Measurements from ENCODE around the gene MALAT1. TPM values are rescaled to one million over a fixed set of nuclear protein-coding genes. Genes with fewer than 3 reads are reported as not detected.

The MALAT1 gene
- total and polyA plus RNA-seq, 2 donors (not counting 1 experiment from before 2014, with no cell fraction given), result 646 to 32,417 TPM

GRCh38 chr11:65529475-65530156 lies 30.8 kb downstream of the MALAT1 start:
- Histone ChIP-seq H4K20me1 (ENCODE audit: control insufficient read depth, insufficient read depth, low read length, poor library complexity, severe bottlenecking) (peaks cover 25% of the 10 kb centered on the region), H3K9me3 (ENCODE audit: control extremely low read depth in 1 of 3, control insufficient read depth in 2 of 3, insufficient read depth in 1 of 3, low read length in 2 of 3) (no peaks in the 10 kb centered on the region), H3K79me2 (ENCODE audit: control insufficient read depth, insufficient read depth, low read length) (peaks cover 37% of the 10 kb centered on the region), H3K27ac (ENCODE audit: low read length in 2 of 2) (no peak overlapping the region), H3K4me3 (ENCODE audit: control extremely low read depth in 1 of 5, extremely low read depth in 1 of 5, insufficient read depth in 1 of 5, low read depth in 2 of 5, low read length in 4 of 5) (no peak overlapping the region), H3K4me2 (replicated peaks; ENCODE audit: low read depth, low read length, poor library complexity, severe bottlenecking) (no peak overlapping the region), H3K36me3 (replicated peaks in 1 of 2; ENCODE audit: control extremely low read depth in 1 of 2, control insufficient read depth in 1 of 2, extremely low read depth in 1 of 2, insufficient read depth in 2 of 2, low read length in 1 of 2) (peaks cover 0 to 51% of the 10 kb centered on the region in 2 experiments), H3K27me3 (replicated peaks in 1 of 4; ENCODE audit: control extremely low read depth in 1 of 4, control insufficient read depth in 3 of 4, insufficient read depth in 4 of 4, low read length in 3 of 4) (no peaks in the 10 kb centered on the region), H3K9ac (ENCODE audit: low read length) (no peak overlapping the region), H3K4me1 (ENCODE audit: control insufficient read depth in 2 of 2, insufficient read depth in 2 of 2, low read length in 2 of 2) (peaks cover 12 to 13% of the 10 kb centered on the region in 2 donors), H2AFZ (ENCODE audit: insufficient read depth, low read depth, low read length, poor library complexity, severe bottlenecking) (no peak overlapping the region)
- POLR2A ChIA-PET, result interaction anchor here (0.6 kb wide), 1 partner anchor 22 kb away, joined by 6 read pairs; no protein-coding TSS in a partner anchor
- TF ChIP-seq EZH2 (IDR thresholded peaks at IDR 0.05; ENCODE audit: borderline replicate concordance, insufficient read depth, low read depth, low read length, poor library complexity, severe bottlenecking), result no peak
- no peak for TF ChIP-seq CTCF (IDR thresholded peaks at IDR 0.05)
- peaks cover 16% of the 10 kb centered on the region for H3K4me1 Mint-ChIP-seq
- H3K27ac Mint-ChIP-seq, result no peak overlapping the region
- 97% methylated on average over 9 of the region's 10 CpGs for WGBS (ENCODE audit: insufficient coverage)
- CTCF ChIA-PET, result interaction anchor here (0.6 to 1.6 kb wide), 3 partner anchors 11 to 504 kb away, joined by 4 to 5 read pairs (median 4); no protein-coding TSS in a partner anchor
- no peaks in the 10 kb centered on the region for H3K27me3 Mint-ChIP-seq
- no peak for DNase-seq
- intact Hi-C loops (cut with micrococcal nuclease), result loop anchor here (10.0 kb wide), 1 partner anchor 485 kb away; the partner anchor contains the start of gene SAC3D1
- H3K9me3 Mint-ChIP-seq (ENCODE audit: insufficient read depth), result no peaks in the 10 kb centered on the region
- no peak overlapping the region for H3K4me3 Mint-ChIP-seq
- no peak for ATAC-seq (ENCODE audit: low read depth)

- Mint-ChIP-seq H3K27ac (no peak overlapping the region), H3K4me3 (no peak overlapping the region), H3K27me3 (no peaks in the 10 kb centered on the region), H3K4me1 (peaks cover 16% of the 10 kb centered on the region), H3K9me3 (ENCODE audit: insufficient read depth) (no peaks in the 10 kb centered on the region)
- H3K27me3 ChIP-seq (replicated peaks in 1 of 4; ENCODE audit: control extremely low read depth in 1 of 4, control insufficient read depth in 3 of 4, insufficient read depth in 4 of 4, low read length in 3 of 4), result no peaks in the 10 kb centered on the region
- no peak for DNase-seq
- no peak overlapping the region for H3K4me3 ChIP-seq (ENCODE audit: control extremely low read depth in 1 of 5, extremely low read depth in 1 of 5, insufficient read depth in 1 of 5, low read depth in 2 of 5, low read length in 4 of 5)
- POLR2A ChIA-PET, result no interaction called here
- no peak overlapping the region for H3K27ac ChIP-seq (ENCODE audit: low read length in 2 of 2)
- peaks cover 0 to 52% of the 10 kb centered on the region in 2 experiments for H3K36me3 ChIP-seq (replicated peaks in 1 of 2; ENCODE audit: control extremely low read depth in 1 of 2, control insufficient read depth in 1 of 2, extremely low read depth in 1 of 2, insufficient read depth in 2 of 2, low read length in 1 of 2)
- ATAC-seq (ENCODE audit: low read depth), result no peak
- intact Hi-C loops (cut with micrococcal nuclease), result no loop called here
- H3K79me2 ChIP-seq (ENCODE audit: control insufficient read depth, insufficient read depth, low read length), result peaks cover 37% of the 10 kb centered on the region
- H3K4me2 ChIP-seq (replicated peaks; ENCODE audit: low read depth, low read length, poor library complexity, severe bottlenecking), result no peak overlapping the region
- CTCF ChIA-PET, result interaction anchor here (1.4 to 2.2 kb wide), 3 partner anchors 11 to 420 kb away, joined by 3 to 8 read pairs (median 4); no protein-coding TSS in a partner anchor
- 89% methylated on average over 5 of the region's 5 CpGs for WGBS (ENCODE audit: insufficient coverage)
- no peak overlapping the region for H3K9ac ChIP-seq (ENCODE audit: low read length)
- no peak overlapping the region for H2AFZ ChIP-seq (ENCODE audit: insufficient read depth, low read depth, low read length, poor library complexity, severe bottlenecking)
- H3K9me3 ChIP-seq (ENCODE audit: control extremely low read depth in 1 of 3, control insufficient read depth in 2 of 3, insufficient read depth in 1 of 3, low read length in 2 of 3), result no peaks in the 10 kb centered on the region
- TF ChIP-seq EZH2 (IDR thresholded peaks at IDR 0.05; ENCODE audit: borderline replicate concordance, insufficient read depth, low read depth, low read length, poor library complexity, severe bottlenecking), result no peak
- TF ChIP-seq CTCF (IDR thresholded peaks at IDR 0.05), result peak; percentile 13
- H3K4me1 ChIP-seq (ENCODE audit: control insufficient read depth in 2 of 2, insufficient read depth in 2 of 2, low read length in 2 of 2), result peaks cover 12 to 13% of the 10 kb centered on the region in 2 donors
- H4K20me1 ChIP-seq (ENCODE audit: control insufficient read depth, insufficient read depth, low read length, poor library complexity, severe bottlenecking), result peaks cover 23% of the 10 kb centered on the region
Observed at GRCh38 chr11:65530157-65530496, 31.3 kb downstream of the MALAT1 start.
